Immature natural killer cell (primary cell): ENCODE data around the gene NELL1. TPM values are rescaled to one million over a fixed set of nuclear protein-coding genes. Genes with fewer than 3 reads are reported as not detected.

Source experiments
- DNase-seq, 3 donors: peaks; one replicate each; pipeline ENCODE4 v3.0.0; 2022; ENCODE audit warnings: mixed read lengths in 1 of 3
- H3K27ac Mint-ChIP-seq, 6 donors: one replicate each; pipeline ENCODE4 v1.8.0; 2020; ENCODE audit warnings: mixed read lengths in 6 of 6, mild to moderate bottlenecking in 5 of 6, inconsistent platforms in 4 of 6, moderate library complexity in 3 of 6
- H3K27me3 Mint-ChIP-seq, 3 donors: one replicate each; pipeline ENCODE4 v1.8.0; 2020 to 2021; ENCODE audit warnings: low read depth in 3 of 3, mild to moderate bottlenecking in 3 of 3, mixed read lengths in 3 of 3, moderate library complexity in 3 of 3, inconsistent platforms in 1 of 3
- H3K36me3 Mint-ChIP-seq, 3 donors: one replicate each; pipeline ENCODE4 v1.8.0; 2020; ENCODE audit warnings: mixed read lengths in 3 of 3, inconsistent platforms in 2 of 3, mild to moderate bottlenecking in 2 of 3
- H3K4me1 Mint-ChIP-seq, 2 donors: one replicate each; pipeline ENCODE4 v1.8.0; 2020; ENCODE audit warnings: inconsistent platforms in 2 of 2, mild to moderate bottlenecking in 2 of 2, mixed read lengths in 2 of 2, moderate library complexity in 1 of 2
- H3K4me3 Mint-ChIP-seq, 5 donors: one replicate each; pipeline ENCODE4 v1.8.0; 2020; ENCODE audit warnings: mild to moderate bottlenecking in 5 of 5, mixed read lengths in 5 of 5, inconsistent platforms in 3 of 5, moderate library complexity in 3 of 5
- H3K9me3 Mint-ChIP-seq, 6 donors: one replicate each; pipeline ENCODE4 v1.8.0; 2020; ENCODE audit warnings: mild to moderate bottlenecking in 6 of 6, mixed read lengths in 6 of 6, inconsistent platforms in 4 of 6, moderate library complexity in 3 of 6
- polyA plus RNA-seq, 3 donors: library from polyadenylated mRNA; unstranded; fragments of 300-500 nt; fragmentation: Illumina TruSeq; gene quantifications; one replicate each; pipeline ENCODE4 v1.2.3, GENCODE V29; 2021

NELL1 gene
- polyA plus RNA-seq, 3 donors from 2014 or later, result not detected

GRCh38 chr11:20933958-20934357 is 264.6 kb downstream of the NELL1 start:
- Mint-ChIP-seq H3K27ac (no peak overlapping the region), H3K4me3 (no peak overlapping the region), H3K27me3 (peaks cover 0 to 2% (median 0%) of the 10 kb centered on the region in 3 donors), H3K4me1 (no peaks in the 10 kb centered on the region), H3K36me3 (no peaks in the 10 kb centered on the region), H3K9me3 (peaks cover 5 to 46% (median 11%) of the 10 kb centered on the region in 6 donors)
- no peak for DNase-seq

- H3K36me3 Mint-ChIP-seq, result no peaks in the 10 kb centered on the region
- no peak overlapping the region for H3K4me3 Mint-ChIP-seq
- DNase-seq, result no peak
- H3K27me3 Mint-ChIP-seq, result peaks cover 0 to 2% (median 0%) of the 10 kb centered on the region in 3 donors
- H3K9me3 Mint-ChIP-seq, result peaks cover 6 to 45% (median 12%) of the 10 kb centered on the region in 6 donors
- H3K4me1 Mint-ChIP-seq, result no peaks in the 10 kb centered on the region
- H3K27ac Mint-ChIP-seq, result no peak overlapping the region
Measured at GRCh38 chr11:20934516-20934915, 265.1 kb downstream of the NELL1 start.

- no peak overlapping the region for H3K27ac Mint-ChIP-seq
- H3K4me1 Mint-ChIP-seq, result no peaks in the 10 kb centered on the region
- peaks cover 4 to 35% (median 13%) of the 10 kb centered on the region in 6 donors for H3K9me3 Mint-ChIP-seq
- peaks cover 0 to 2% (median 0%) of the 10 kb centered on the region in 3 donors for H3K27me3 Mint-ChIP-seq
- no peaks in the 10 kb centered on the region for H3K36me3 Mint-ChIP-seq
- H3K4me3 Mint-ChIP-seq, result no peak overlapping the region
- no peak for DNase-seq
Measured at GRCh38 chr11:20937826-20938225, 268.4 kb downstream of the NELL1 start.

- Mint-ChIP-seq H3K36me3 (no peaks in the 10 kb centered on the region), H3K9me3 (peaks cover 2 to 42% (median 9%) of the 10 kb centered on the region in 6 donors), H3K4me1 (no peaks in the 10 kb centered on the region), H3K27me3 (peaks cover 0 to 2% (median 2%) of the 10 kb centered on the region in 3 donors), H3K27ac (no peak overlapping the region), H3K4me3 (no peak overlapping the region)
- DNase-seq, result no peak
Measured at GRCh38 chr11:20949585-20949984, 280.2 kb downstream of the NELL1 start.

GRCh38 chr11:20962581-20962980 is 293.2 kb downstream of the NELL1 start:
- Mint-ChIP-seq H3K9me3 (peaks cover 0 to 21% (median 5%) of the 10 kb centered on the region in 6 donors), H3K27me3 (peaks cover 0 to 2% (median 0%) of the 10 kb centered on the region in 3 donors), H3K27ac (no peak overlapping the region), H3K4me3 (no peak overlapping the region), H3K36me3 (no peaks in the 10 kb centered on the region), H3K4me1 (no peaks in the 10 kb centered on the region)
- no peak for DNase-seq

GRCh38 chr11:20963596-20963995 is 294.2 kb downstream of the NELL1 start:
- H3K4me3 Mint-ChIP-seq, result no peak overlapping the region
- H3K4me1 Mint-ChIP-seq, result no peaks in the 10 kb centered on the region

GRCh38 chr11:20964985-20965384 is 295.6 kb downstream of the NELL1 start:
- peaks cover 0 to 2% (median 0%) of the 10 kb centered on the region in 3 donors for H3K27me3 Mint-ChIP-seq
- DNase-seq, result no peak
- no peaks in the 10 kb centered on the region for H3K36me3 Mint-ChIP-seq
- H3K9me3 Mint-ChIP-seq, result peaks cover 4 to 35% (median 8%) of the 10 kb centered on the region in 6 donors
- H3K4me1 Mint-ChIP-seq, result no peaks in the 10 kb centered on the region
- H3K4me3 Mint-ChIP-seq, result no peak overlapping the region
- no peak overlapping the region for H3K27ac Mint-ChIP-seq

More at GRCh38 chr11:20963596-20963995, 294.2 kb downstream of the NELL1 start:
- DNase-seq, result no peak
- no peaks in the 10 kb centered on the region for H3K36me3 Mint-ChIP-seq
- H3K27me3 Mint-ChIP-seq, result peaks cover 0 to 2% (median 0%) of the 10 kb centered on the region in 3 donors
- no peak overlapping the region for H3K27ac Mint-ChIP-seq
- H3K9me3 Mint-ChIP-seq, result peaks cover 4 to 28% (median 8%) of the 10 kb centered on the region in 6 donors

GRCh38 chr11:20966489-20966888 is 297.1 kb downstream of the NELL1 start:
- H3K36me3 Mint-ChIP-seq, result no peaks in the 10 kb centered on the region
- H3K27me3 Mint-ChIP-seq, result peaks cover 0 to 2% (median 0%) of the 10 kb centered on the region in 3 donors
- H3K27ac Mint-ChIP-seq, result no peak overlapping the region
- no peak overlapping the region for H3K4me3 Mint-ChIP-seq
- H3K9me3 Mint-ChIP-seq, result peaks cover 4 to 42% (median 11%) of the 10 kb centered on the region in 6 donors
- no peaks in the 10 kb centered on the region for H3K4me1 Mint-ChIP-seq
- DNase-seq, result no peak

- Mint-ChIP-seq H3K4me3 (no peak overlapping the region), H3K4me1 (no peaks in the 10 kb centered on the region), H3K36me3 (no peaks in the 10 kb centered on the region), H3K27ac (no peak overlapping the region), H3K9me3 (peaks cover 2 to 29% (median 13%) of the 10 kb centered on the region in 6 donors), H3K27me3 (no peaks in the 10 kb centered on the region)
- DNase-seq, result no peak
Measured at GRCh38 chr11:20973940-20974559, 304.7 kb downstream of the NELL1 start.

- Mint-ChIP-seq H3K4me1 (no peaks in the 10 kb centered on the region), H3K9me3 (peaks cover 5 to 30% (median 19%) of the 10 kb centered on the region in 6 donors), H3K4me3 (no peak overlapping the region), H3K27ac (no peak overlapping the region), H3K36me3 (no peaks in the 10 kb centered on the region), H3K27me3 (no peaks in the 10 kb centered on the region)
- no peak for DNase-seq
Measured at GRCh38 chr11:20980736-20981135, 311.4 kb downstream of the NELL1 start.

GRCh38 chr11:20990447-20990846 is 321.1 kb downstream of the NELL1 start:
- Mint-ChIP-seq H3K4me3 (no peak overlapping the region), H3K4me1 (no peaks in the 10 kb centered on the region), H3K27me3 (peaks cover 0 to 1% (median 0%) of the 10 kb centered on the region in 3 donors), H3K27ac (no peak overlapping the region), H3K36me3 (no peaks in the 10 kb centered on the region), H3K9me3 (peaks cover 6 to 31% (median 14%) of the 10 kb centered on the region in 6 donors)
- no peak for DNase-seq

GRCh38 chr11:20991471-20991870 is 322.1 kb downstream of the NELL1 start:
- Mint-ChIP-seq H3K27ac (no peak overlapping the region), H3K9me3 (peaks cover 6 to 22% (median 14%) of the 10 kb centered on the region in 6 donors), H3K4me1 (no peaks in the 10 kb centered on the region), H3K4me3 (no peak overlapping the region), H3K27me3 (peaks cover 0 to 1% (median 0%) of the 10 kb centered on the region in 3 donors), H3K36me3 (no peaks in the 10 kb centered on the region)
- no peak for DNase-seq

GRCh38 chr11:21007297-21007696 is 337.9 kb downstream of the NELL1 start:
- Mint-ChIP-seq H3K4me3 (no peak overlapping the region), H3K36me3 (no peaks in the 10 kb centered on the region), H3K27me3 (peaks cover 0 to 3% (median 0%) of the 10 kb centered on the region in 3 donors), H3K4me1 (no peaks in the 10 kb centered on the region), H3K9me3 (peaks cover 3 to 21% (median 12%) of the 10 kb centered on the region in 6 donors), H3K27ac (no peak overlapping the region)
- DNase-seq, result no peak

GRCh38 chr11:21018248-21018647 is 348.9 kb downstream of the NELL1 start:
- peaks cover 0 to 4% (median 0%) of the 10 kb centered on the region in 3 donors for H3K36me3 Mint-ChIP-seq
- no peak overlapping the region for H3K4me3 Mint-ChIP-seq
- H3K9me3 Mint-ChIP-seq, result peaks cover 2 to 25% (median 14%) of the 10 kb centered on the region in 6 donors
- H3K27ac Mint-ChIP-seq, result no peak overlapping the region
- H3K4me1 Mint-ChIP-seq, result no peaks in the 10 kb centered on the region
- H3K27me3 Mint-ChIP-seq, result no peaks in the 10 kb centered on the region
- no peak for DNase-seq

- Mint-ChIP-seq H3K4me3 (no peak overlapping the region), H3K9me3 (peaks cover 4 to 28% (median 13%) of the 10 kb centered on the region in 6 donors), H3K36me3 (no peaks in the 10 kb centered on the region), H3K4me1 (no peaks in the 10 kb centered on the region), H3K27ac (no peak overlapping the region), H3K27me3 (peaks cover 0 to 5% (median 0%) of the 10 kb centered on the region in 3 donors)
- no peak for DNase-seq
Measured at GRCh38 chr11:21026685-21027084, 357.3 kb downstream of the NELL1 start.
